Lung (tissue), 12 donors: Measurements from ENCODE around the gene CAPN7. TPM values are rescaled to one million over a fixed set of nuclear protein-coding genes. Genes with fewer than 3 reads are reported as not detected.

Experiments
- ATAC-seq: fragments of 200-7000 bp; cut with Tn5 transposase; one replicate; pipeline ENCODE4 v1.9.1; 2020; ENCODE audit warnings: moderate number of reproducible peaks; ENCODE audit not compliant: insufficient read depth, low FRiP score
- DNase-seq, 3 donors: peaks; one replicate each; pipeline ENCODE4 v3.0.0-alpha.2; 2013 to 2017
- H3K27ac ChIP-seq, 2 donors: one replicate each; pipeline ENCODE4 v1.5.1; 2013; ENCODE audit warnings: mild to moderate bottlenecking in 2 of 2, moderate library complexity in 2 of 2, control low read depth in 1 of 2, inconsistent platforms in 1 of 2, low read depth in 1 of 2, low read length in 1 of 2
- H3K27me3 ChIP-seq, 3 donors: one replicate each; pipeline ENCODE4 v1.5.1; 2013; ENCODE audit warnings: low read length in 2 of 3; ENCODE audit not compliant: control insufficient read depth in 3 of 3, insufficient read depth in 3 of 3
- H3K36me3 ChIP-seq, 4 donors: one replicate each; pipeline ENCODE4 v1.5.1; 2013; ENCODE audit warnings: low read length in 4 of 4, mild to moderate bottlenecking in 1 of 4, moderate library complexity in 1 of 4; ENCODE audit not compliant: control insufficient read depth in 4 of 4, insufficient read depth in 4 of 4
- H3K4me1 ChIP-seq, 5 donors: one replicate each; pipeline ENCODE4 v1.5.1; 2013; ENCODE audit warnings: low read length in 5 of 5, mild to moderate bottlenecking in 2 of 5, moderate library complexity in 1 of 5; ENCODE audit not compliant: control insufficient read depth in 5 of 5, insufficient read depth in 5 of 5
- H3K4me3 ChIP-seq: one replicate; pipeline ENCODE4 v1.5.1; 2013; ENCODE audit warnings: mild to moderate bottlenecking, control low read depth, moderate library complexity
- H3K9ac ChIP-seq, 2 donors: one replicate each; pipeline ENCODE4 v1.5.1; 2013; ENCODE audit warnings: low read length in 2 of 2, control low read depth in 1 of 2; ENCODE audit not compliant: insufficient read depth in 1 of 2
- H3K9me3 ChIP-seq, 4 donors: one replicate each; pipeline ENCODE4 v1.5.1; 2013; ENCODE audit warnings: low read length in 3 of 4, mild to moderate bottlenecking in 1 of 4, moderate library complexity in 1 of 4; ENCODE audit not compliant: control insufficient read depth in 4 of 4, insufficient read depth in 3 of 4
- CTCF ChIP-seq: IDR thresholded peaks from 2 replicates; pipeline ENCODE4 v1.5.1; 2012; ENCODE audit warnings: mild to moderate bottlenecking; ENCODE audit errors: control extremely low read depth, extremely low read depth
- WGBS, 2 donors: extraction: QIAGEN DNeasy Blood & Tissue Kit; methylation state at CpG; one replicate each; pipeline ENCODE4 v1.1.7; 2013; 5-methylcytosine and 5-hydroxymethylcytosine counted together
- polyA plus RNA-seq, 2 donors: library from polyadenylated mRNA; stranded (reverse); fragments of 200-250 nt; gene quantifications; one replicate each; pipeline ENCODE4 v1.2.1, GENCODE V29; 2013
- total RNA-seq, 2 donors: library from RNA; depleted of rRNA in 1 of 2; stranded (reverse); fragments of >200 nt in 1 of 2; gene quantifications; one replicate each; pipeline ENCODE4 v1.2.1, GENCODE V29; 2014 to 2021
- donor health status: control.
- donor health status: control.
- donor health status: Bipolar disorder and iron deficiency.
- donor health status: healthy.
- donor health status: DM: yes; HTN: yes; CAD: no.

CAPN7 gene
- total and polyA plus RNA-seq, 4 donors: 14.4 to 97.1 (median 29.2) TPM

GRCh38 chr3:15174953-15175352, 31.1 kb upstream of the CAPN7 start:
- Histone ChIP-seq H3K9ac (no peak overlapping the region), H3K4me1 (peaks cover 0 to 41% (median 19%) of the 10 kb centered on the region in 5 donors), H3K27ac (no peak overlapping the region), H3K36me3 (no peaks in the 10 kb centered on the region), H3K9me3 (no peaks in the 10 kb centered on the region), H3K4me3 (no peak overlapping the region), H3K27me3 (peaks cover 0 to 3% (median 0%) of the 10 kb centered on the region in 3 donors)
- ATAC-seq (no peak), DNase-seq (peak in 2 of 3 donors; percentile 27 to 34)
- TF ChIP-seq CTCF: no peak
- WGBS, 2 donors: 67 to 81% methylated on average over 8 of the region's 8 CpGs

- Histone ChIP-seq H3K27me3 (peaks cover 0 to 3% (median 0%) of the 10 kb centered on the region in 3 donors), H3K36me3 (no peaks in the 10 kb centered on the region), H3K4me3 (no peak overlapping the region), H3K27ac (no peak overlapping the region), H3K9me3 (no peaks in the 10 kb centered on the region), H3K4me1 (peaks cover 0 to 47% (median 20%) of the 10 kb centered on the region in 5 donors), H3K9ac (no peak overlapping the region)
- 93 to 100% methylated on average over 1 of the region's 1 CpG for WGBS, 2 donors
- no peak for TF ChIP-seq CTCF
- ATAC-seq (no peak), DNase-seq (peak in 2 of 3 donors; percentile 44 to 55)
Measured at GRCh38 chr3:15175605-15176004, 30.4 kb upstream of the CAPN7 start.

GRCh38 chr3:15180042-15180611, 25.9 kb upstream of the CAPN7 start:
- Histone ChIP-seq H3K27me3 (peaks cover 0 to 3% (median 0%) of the 10 kb centered on the region in 3 donors), H3K4me1 (peaks cover 0 to 71% (median 9%) of the 10 kb centered on the region in 5 donors), H3K9me3 (no peaks in the 10 kb centered on the region), H3K36me3 (no peaks in the 10 kb centered on the region), H3K9ac (peak overlapping the region in 1 of 2 donors; percentile 42), H3K4me3 (no peak overlapping the region), H3K27ac (no peak overlapping the region)
- ATAC-seq (no peak), DNase-seq (peak in 2 of 3 donors; percentile 88 to 93)
- no peak for TF ChIP-seq CTCF
- 53 to 60% methylated on average over 6 of the region's 6 CpGs for WGBS, 2 donors

- Histone ChIP-seq H3K27me3 (peaks cover 0 to 3% (median 0%) of the 10 kb centered on the region in 3 donors), H3K27ac (no peak overlapping the region), H3K4me1 (peaks cover 0 to 64% (median 9%) of the 10 kb centered on the region in 5 donors), H3K9me3 (no peaks in the 10 kb centered on the region), H3K4me3 (no peak overlapping the region), H3K36me3 (no peaks in the 10 kb centered on the region), H3K9ac (no peak overlapping the region)
- TF ChIP-seq CTCF: no peak
- 81 to 89% methylated on average over 1 of the region's 1 CpG for WGBS, 2 donors
- ATAC-seq (no peak), DNase-seq (no peak)
Measured at GRCh38 chr3:15181511-15181910, 24.5 kb upstream of the CAPN7 start.
